Glomerular visceral epithelial cell (primary cell): ENCODE results near the gene TPD52L1.

Source experiments
- DNase-seq: peaks from one replicate; pipeline ENCODE4 v3.0.0-alpha.2; 2016; ENCODE audit errors: extremely low spot score

TPD52L1 gene

DNA sequence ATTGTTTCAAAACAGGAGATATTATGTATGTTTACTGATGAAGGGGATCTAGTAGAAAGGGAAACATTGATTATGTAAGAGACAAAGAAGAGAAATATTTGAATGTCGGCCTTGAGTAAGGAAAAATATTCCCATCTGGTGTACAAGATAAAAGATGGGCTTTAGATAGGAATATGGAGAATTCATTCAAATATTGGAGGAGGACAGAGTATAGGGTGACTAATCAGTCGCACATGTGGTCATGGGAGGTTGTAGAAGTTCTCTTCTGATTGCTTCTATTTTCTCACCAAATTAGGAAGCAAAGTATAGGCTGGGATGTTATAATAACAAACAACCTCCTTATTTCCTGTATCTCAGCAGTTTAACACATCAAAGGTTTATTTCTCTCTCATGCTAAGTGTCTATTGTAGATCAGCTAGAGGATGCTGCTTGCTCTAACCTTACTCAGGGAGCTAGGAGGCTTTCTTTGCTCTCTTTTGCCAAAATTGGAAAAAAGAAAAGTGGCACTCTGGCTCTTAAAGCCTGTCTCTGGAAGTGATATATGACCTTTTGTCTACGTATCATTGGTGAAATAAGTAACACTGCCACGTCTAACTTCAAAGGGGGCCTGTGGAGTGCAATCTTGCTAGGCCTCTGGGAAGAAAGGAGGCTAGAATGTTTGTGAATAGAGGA, 149.4 kb downstream of the TPD52L1 start:
- no peak for DNase-seq

DNA sequence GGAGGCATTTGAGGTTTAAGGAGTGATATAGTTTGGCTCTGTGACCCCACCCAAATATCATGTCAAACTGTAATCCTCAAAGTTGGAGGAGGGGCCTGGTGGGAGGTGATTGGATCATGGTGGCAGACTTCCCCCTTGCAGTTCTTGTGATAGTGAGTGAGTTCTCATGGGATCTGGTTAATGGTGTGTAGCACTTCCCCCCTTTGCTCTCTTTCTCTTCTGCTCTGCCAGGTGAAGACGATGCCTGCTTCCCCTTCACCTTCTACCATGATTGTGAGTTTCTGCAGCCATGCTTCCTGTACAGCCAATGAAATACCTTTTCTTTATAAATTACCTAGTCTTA, 149.9 kb downstream of the TPD52L1 start:
- DNase-seq = no peak

DNA sequence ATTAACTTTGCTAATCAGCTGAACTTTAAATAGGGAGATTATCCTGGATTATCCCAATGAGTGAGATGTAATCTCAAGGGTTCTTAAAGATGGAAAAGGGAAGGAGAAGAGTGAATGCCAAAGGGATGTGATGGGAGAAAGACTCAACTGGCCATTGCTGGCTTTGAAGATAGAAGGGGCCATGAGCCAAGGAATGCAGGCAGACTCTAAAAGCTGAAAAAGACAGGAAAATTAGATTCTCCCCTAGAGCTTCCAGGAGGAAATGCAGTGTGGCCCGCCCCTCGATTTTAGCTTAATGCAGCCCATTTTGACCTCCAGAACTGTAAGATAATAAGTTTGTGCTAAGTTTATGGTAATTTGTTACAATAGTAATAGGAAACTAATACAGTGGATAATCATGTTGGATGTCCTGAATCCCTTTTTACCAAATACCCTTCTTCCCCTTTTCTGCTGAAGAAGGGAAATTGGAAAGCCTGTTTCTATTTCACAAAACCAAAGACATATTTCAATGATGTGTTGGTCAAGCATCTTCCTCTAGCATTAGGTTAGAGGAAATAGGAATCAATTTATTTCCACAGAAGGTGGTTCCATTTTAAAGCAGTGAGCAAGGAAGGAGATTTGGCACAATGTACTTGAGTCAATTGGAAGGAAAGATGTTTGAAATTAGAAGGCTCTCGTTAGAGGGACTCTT, 151.5 kb downstream of the TPD52L1 start:
- no peak for DNase-seq

DNA sequence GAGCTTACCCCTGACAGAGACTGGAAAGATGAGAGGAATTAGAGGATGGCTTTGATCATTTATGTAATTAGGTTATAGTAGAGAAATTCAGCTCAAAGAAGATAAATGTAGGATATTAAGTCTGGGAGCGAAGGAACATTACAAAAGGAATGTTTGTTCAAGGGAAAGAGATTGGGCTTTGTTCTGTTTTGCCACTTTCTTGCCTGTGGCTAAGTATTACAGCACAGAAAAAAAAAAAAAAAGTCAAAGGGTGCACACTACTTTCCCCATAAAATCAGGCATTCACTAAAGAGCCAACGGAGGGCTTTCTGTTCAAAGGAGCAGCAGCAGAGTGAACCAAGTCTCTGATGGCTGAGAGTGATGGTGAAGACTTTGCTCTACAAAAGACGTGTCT, 153.2 kb downstream of the TPD52L1 start:
- DNase-seq = no peak

DNA sequence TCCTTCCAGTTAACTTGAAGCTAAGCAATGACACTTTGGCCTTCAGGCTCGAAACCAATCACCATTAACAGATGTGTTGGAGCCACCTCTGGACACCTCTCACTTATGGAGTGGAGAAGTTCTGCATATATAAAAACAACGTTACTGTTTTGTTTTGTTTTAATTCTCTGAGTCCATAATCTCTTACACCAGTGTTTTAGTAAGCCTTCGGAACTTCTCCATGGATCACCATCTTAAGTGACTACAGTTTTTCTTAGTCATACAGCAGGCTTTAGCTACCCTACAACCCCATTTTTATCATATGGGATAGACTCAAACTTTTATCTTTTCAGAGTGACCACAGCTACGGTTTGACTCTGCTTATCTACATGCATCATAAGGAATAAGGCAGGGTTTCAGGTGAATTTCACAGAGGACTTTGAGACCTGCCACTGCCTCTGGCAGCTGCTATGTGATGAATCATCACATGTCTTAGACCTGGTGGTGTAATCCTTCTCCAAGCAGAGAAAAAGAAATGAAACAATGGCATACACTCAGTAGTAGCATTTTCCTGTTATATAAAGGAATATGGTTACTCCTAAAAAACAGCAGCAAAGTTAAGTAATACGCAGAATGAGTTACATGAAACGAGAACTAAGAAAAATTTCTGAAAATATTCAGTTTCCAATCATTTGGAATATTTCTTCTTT, 153.7 kb downstream of the TPD52L1 start:
- peak; percentile 22 for DNase-seq

DNA sequence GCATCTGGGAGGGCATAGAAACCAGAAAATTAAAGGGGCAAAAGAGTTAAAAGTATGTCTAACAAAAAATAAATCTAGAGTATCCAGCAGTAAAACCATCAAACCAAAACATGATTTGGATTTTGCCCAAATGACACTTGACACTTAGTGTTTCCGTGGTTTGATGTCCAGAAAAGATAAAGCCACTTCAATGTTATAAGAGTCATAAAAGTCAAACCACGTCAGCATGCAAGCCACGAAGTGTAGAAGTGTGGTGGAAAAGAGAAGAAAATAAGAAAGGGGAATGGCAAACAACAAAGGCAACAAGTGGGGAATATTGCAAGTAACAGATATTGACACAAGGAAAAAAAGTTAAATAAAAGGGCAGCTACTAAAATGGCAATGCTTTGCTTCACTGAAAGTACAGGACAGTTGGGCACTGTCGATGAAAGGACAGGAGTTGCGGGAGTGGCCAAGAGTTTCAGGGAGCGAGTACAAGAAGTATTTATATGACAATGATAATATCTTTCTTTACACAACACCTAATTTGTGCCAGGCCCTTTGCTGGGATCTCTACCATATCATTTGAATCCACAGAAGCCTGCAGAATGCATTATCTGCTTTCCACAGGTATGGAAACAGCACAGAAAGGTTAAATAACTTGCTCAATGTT, 154.5 kb downstream of the TPD52L1 start:
- DNase-seq = no peak

DNA sequence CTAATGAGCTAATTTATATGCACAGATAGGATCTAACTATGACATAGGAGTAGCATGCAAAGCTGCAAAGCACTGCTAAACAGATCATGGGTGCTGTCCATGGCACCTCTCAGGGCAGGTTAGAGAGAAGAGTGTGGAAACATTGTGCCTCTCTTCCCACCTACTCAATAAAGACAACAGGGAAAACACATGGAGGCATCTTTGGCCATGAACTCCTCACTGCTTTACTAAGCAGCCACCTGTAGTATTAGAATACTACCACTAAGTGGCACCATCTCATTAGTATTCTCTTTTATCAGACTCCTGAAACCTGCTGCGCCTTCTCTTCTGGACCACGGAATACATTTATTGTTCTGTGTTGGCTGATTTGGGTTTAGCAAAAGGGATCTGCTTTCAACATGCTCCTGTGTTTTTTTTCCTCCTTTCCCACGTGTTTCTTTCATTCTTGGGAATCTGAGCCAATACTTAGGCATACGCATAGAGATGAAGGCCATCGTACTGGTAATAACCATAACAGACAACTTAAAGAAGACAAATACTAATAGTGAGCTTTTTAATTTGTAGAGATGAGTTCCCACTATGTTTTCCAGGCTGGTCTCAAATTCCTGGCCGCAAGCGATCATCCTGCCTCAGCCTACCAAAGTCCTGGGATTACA, 157.5 kb downstream of the TPD52L1 start:
- DNase-seq = peak; percentile 60

DNA sequence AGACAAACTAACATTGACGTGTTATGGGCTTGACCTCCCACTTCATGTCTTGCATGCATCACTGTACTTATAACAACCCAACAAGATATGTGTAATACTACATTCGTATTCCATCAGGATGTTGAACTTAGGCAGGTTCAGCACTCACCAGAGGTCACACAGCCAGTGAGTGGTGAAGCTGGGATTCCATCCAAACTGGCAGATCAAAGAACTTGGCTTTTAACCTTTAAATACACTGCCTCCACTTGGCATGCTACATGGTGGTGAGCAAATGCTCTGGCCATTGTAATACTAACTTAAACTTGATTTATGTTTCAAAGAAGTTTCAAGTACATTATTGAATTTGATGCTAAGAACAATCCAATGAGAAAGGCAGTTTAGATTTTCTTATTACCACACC, 158.9 kb downstream of the TPD52L1 start:
- DNase-seq = no peak

DNA sequence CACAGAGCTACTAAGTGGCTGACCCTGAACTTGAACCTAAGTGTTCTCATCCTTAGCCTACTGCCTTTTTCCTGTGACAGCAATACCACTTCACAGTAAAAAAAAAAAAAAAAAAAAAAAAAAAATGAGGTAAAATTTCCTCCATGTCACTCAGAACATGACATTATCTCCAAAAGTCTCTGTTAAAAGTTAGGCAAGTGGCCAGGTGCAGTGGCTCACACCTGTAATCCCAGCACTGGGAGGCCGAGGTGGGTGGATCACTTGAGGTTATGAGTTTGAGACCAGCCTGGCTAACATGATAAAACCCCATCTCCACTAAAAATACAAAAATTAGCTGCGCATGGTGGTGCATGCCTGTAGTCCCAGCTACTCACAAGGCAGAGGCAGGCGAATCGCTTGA, 159.4 kb downstream of the TPD52L1 start:
- DNase-seq = no peak
